PC-9 (cell line): ENCODE measurements around the gene SPIN2B.
"Not testable (repeated sequence)": the region's sequence is repeated elsewhere in the genome, so short reads cannot be mapped to it uniquely, and the experiment has no call there.

Source experiments
- EZH2 ChIP-seq: fragments of 200-600 bp; sonication (generic); IDR thresholded peaks from 2 replicates; pipeline ENCODE4 v1.8.0; 2017; ENCODE audit warnings: antibody characterized with exemption, low read depth
- TF ChIP-seq, protein P1 (sequence below): fragments of 200-600 bp; sonication (generic); conservative IDR thresholded peaks from 2 replicates; pipeline ENCODE4 v1.6.1; 2017; ENCODE audit warnings: mixed run types, antibody characterized with exemption, mild to moderate bottlenecking, moderate library complexity

GRCh38 chrX:57120619-57121161, 658 bp downstream of the SPIN2B start:
- TF ChIP-seq, protein P1, sequence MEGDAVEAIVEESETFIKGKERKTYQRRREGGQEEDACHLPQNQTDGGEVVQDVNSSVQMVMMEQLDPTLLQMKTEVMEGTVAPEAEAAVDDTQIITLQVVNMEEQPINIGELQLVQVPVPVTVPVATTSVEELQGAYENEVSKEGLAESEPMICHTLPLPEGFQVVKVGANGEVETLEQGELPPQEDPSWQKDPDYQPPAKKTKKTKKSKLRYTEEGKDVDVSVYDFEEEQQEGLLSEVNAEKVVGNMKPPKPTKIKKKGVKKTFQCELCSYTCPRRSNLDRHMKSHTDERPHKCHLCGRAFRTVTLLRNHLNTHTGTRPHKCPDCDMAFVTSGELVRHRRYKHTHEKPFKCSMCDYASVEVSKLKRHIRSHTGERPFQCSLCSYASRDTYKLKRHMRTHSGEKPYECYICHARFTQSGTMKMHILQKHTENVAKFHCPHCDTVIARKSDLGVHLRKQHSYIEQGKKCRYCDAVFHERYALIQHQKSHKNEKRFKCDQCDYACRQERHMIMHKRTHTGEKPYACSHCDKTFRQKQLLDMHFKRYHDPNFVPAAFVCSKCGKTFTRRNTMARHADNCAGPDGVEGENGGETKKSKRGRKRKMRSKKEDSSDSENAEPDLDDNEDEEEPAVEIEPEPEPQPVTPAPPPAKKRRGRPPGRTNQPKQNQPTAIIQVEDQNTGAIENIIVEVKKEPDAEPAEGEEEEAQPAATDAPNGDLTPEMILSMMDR = not testable (repeated sequence)
- not testable (repeated sequence) for TF ChIP-seq EZH2
